IMR-90 (cell line): ENCODE measurements around the gene SYPL1. TPM values are rescaled to one million over a fixed set of nuclear protein-coding genes. Genes with fewer than 3 reads are reported as not detected.

Source experiments
- ATAC-seq: fragments of 200-7000 bp; cut with Tn5 transposase; 2 replicates; pipeline ENCODE4 v1.9.1; 2020; ENCODE audit warnings: low read depth, mild to moderate bottlenecking, moderate library complexity
- BruUV-seq: library from RNA; stranded (reverse); fragments of 400-500 nt; replicated peaks from 2 replicates; lab custom pipeline; 2021; lab: Mats Ljungman, UMichigan
- CTCF ChIA-PET: fragments of 300-600 bp; formaldehyde crosslinking; extraction: SDS; loops from one replicate; lab custom pipeline; 2021; ENCODE audit warnings: antibody characterized with exemption; lab: Yijun Ruan, JAX
- POLR2A ChIA-PET: fragments of 300-600 bp; sonication (Branson Sonifier 250); formaldehyde crosslinking; loops from one replicate; lab custom pipeline; 2022; ENCODE audit warnings: antibody characterized with exemption; ENCODE audit not compliant: unreplicated experiment; lab: Charles Lee
- DNase-seq: peaks from one replicate; pipeline ENCODE4 v3.0.0; 2013
- H2AFZ ChIP-seq: replicated peaks from 2 replicates; pipeline ENCODE3; 2013; ENCODE audit warnings: low read length, mild to moderate bottlenecking; ENCODE audit not compliant: poor library complexity
- H2AK5ac ChIP-seq: 2 replicates; pipeline ENCODE4 v1.6.1; 2013; ENCODE audit warnings: low read depth, low read length, inconsistent platforms
- H2AK9ac ChIP-seq: replicated peaks from 2 replicates; pipeline ENCODE3; 2013; ENCODE audit warnings: mild to moderate bottlenecking, low read depth, low read length, moderate library complexity; ENCODE audit not compliant: poor library complexity
- H2BK120ac ChIP-seq: 2 replicates; pipeline ENCODE4 v1.6.1; 2013; ENCODE audit warnings: low read depth, low read length, inconsistent platforms
- H2BK15ac ChIP-seq: 3 replicates; pipeline ENCODE4 v1.6.1; 2013; ENCODE audit warnings: low read depth, low read length, inconsistent platforms
- H2BK20ac ChIP-seq: 2 replicates; pipeline ENCODE4 v1.6.1; 2013; ENCODE audit warnings: low read depth, mild to moderate bottlenecking, inconsistent platforms, low read length, moderate library complexity
- H2BK5ac ChIP-seq: 2 replicates; pipeline ENCODE4 v1.6.1; 2013; ENCODE audit warnings: mild to moderate bottlenecking, low read depth, low read length, inconsistent platforms; ENCODE audit not compliant: poor library complexity, severe bottlenecking
- H3K14ac ChIP-seq: replicated peaks from 2 replicates; pipeline ENCODE4 v1.6.1; 2013; ENCODE audit warnings: low read depth, low read length, inconsistent platforms
- H3K18ac ChIP-seq: 2 replicates; pipeline ENCODE4 v1.6.1; 2013; ENCODE audit warnings: low read depth, low read length, control low read depth
- H3K23ac ChIP-seq: 2 replicates; pipeline ENCODE4 v1.6.1; 2013; ENCODE audit warnings: low read depth, low read length, inconsistent platforms
- H3K27ac ChIP-seq: 2 replicates; pipeline ENCODE4 v1.5.1; 2013; ENCODE audit warnings: mild to moderate bottlenecking, control low read depth, low read length; ENCODE audit not compliant: insufficient read depth
- H3K27me3 ChIP-seq: 2 replicates; pipeline ENCODE4 v1.6.1; 2013; ENCODE audit warnings: low read length; ENCODE audit not compliant: control insufficient read depth, insufficient read depth
- H3K36me3 ChIP-seq: 2 replicates; pipeline ENCODE4 v1.6.1; 2013; ENCODE audit warnings: low read length, mixed read lengths; ENCODE audit not compliant: control insufficient read depth, insufficient read depth
- H3K4ac ChIP-seq: 2 replicates; pipeline ENCODE4 v1.6.1; 2013; ENCODE audit warnings: low read depth, low read length, inconsistent platforms
- H3K4me1 ChIP-seq: 2 replicates; pipeline ENCODE4 v1.6.1; 2013; ENCODE audit warnings: low read length, mixed read lengths; ENCODE audit not compliant: control insufficient read depth, insufficient read depth
- H3K4me2 ChIP-seq: 2 replicates; pipeline ENCODE4 v1.6.1; 2013; ENCODE audit warnings: low read depth, mild to moderate bottlenecking, control low read depth, low read length, moderate library complexity
- H3K4me3 ChIP-seq: 2 replicates; pipeline ENCODE4 v1.5.1; 2013; ENCODE audit warnings: low read depth, mild to moderate bottlenecking, control low read depth, low read length, moderate library complexity; ENCODE audit not compliant: insufficient read depth
- H3K56ac ChIP-seq: 2 replicates; pipeline ENCODE4 v1.6.1; 2013; ENCODE audit warnings: low read length, inconsistent platforms; ENCODE audit not compliant: insufficient read depth; ENCODE audit errors: extremely low read depth
- H3K79me1 ChIP-seq, 2 experiments: 2 replicates each; pipeline ENCODE4 v1.6.1; 2013; ENCODE audit warnings: low read length in 2 of 2, inconsistent platforms in 1 of 2, low read depth in 1 of 2
- H3K9ac ChIP-seq: 2 replicates; pipeline ENCODE4 v1.6.1; 2013; ENCODE audit warnings: low read depth, low read length, control low read depth
- H3K9me1 ChIP-seq: 2 replicates; pipeline ENCODE4 v1.6.1; 2013; ENCODE audit warnings: low read length, inconsistent platforms; ENCODE audit not compliant: insufficient read depth
- H3K9me3 ChIP-seq: 2 replicates; pipeline ENCODE4 v1.6.1; 2013; ENCODE audit warnings: low read length; ENCODE audit not compliant: control insufficient read depth, insufficient read depth
- H4K20me1 ChIP-seq: 2 replicates; pipeline ENCODE4 v1.6.1; 2013; ENCODE audit warnings: low read length, inconsistent platforms; ENCODE audit not compliant: insufficient read depth
- H4K5ac ChIP-seq: 2 replicates; pipeline ENCODE4 v1.6.1; 2013; ENCODE audit warnings: mild to moderate bottlenecking, low read depth, low read length, control low read depth
- H4K8ac ChIP-seq, 2 experiments: 2 replicates each; pipeline ENCODE4 v1.6.1; 2013; ENCODE audit warnings: low read depth in 2 of 2, low read length in 2 of 2, control low read depth in 1 of 2, inconsistent platforms in 1 of 2
- H4K91ac ChIP-seq: 2 replicates; pipeline ENCODE4 v1.6.1; 2013; ENCODE audit warnings: low read depth, low read length, inconsistent platforms; ENCODE audit not compliant: insufficient read depth
- CEBPB ChIP-seq: IDR thresholded peaks from 2 replicates; pipeline ENCODE4 v1.6.1; 2012; ENCODE audit warnings: low read depth, low read length, improper control_type of control experiment
- MAFK ChIP-seq: IDR thresholded peaks from 2 replicates; pipeline ENCODE4 v1.6.1; 2012; ENCODE audit warnings: low read depth, low read length, improper control_type of control experiment
- RAD21 ChIP-seq: IDR thresholded peaks from 2 replicates; pipeline ENCODE4 v1.6.1; 2012; ENCODE audit warnings: low read length, improper control_type of control experiment
- RFX5 ChIP-seq: IDR thresholded peaks from 2 replicates; pipeline ENCODE4 v1.8.0; 2012; ENCODE audit warnings: low read depth, mild to moderate bottlenecking, low read length, moderate library complexity
- SMC3 ChIP-seq: fragments of 150-350 bp; IDR thresholded peaks from 2 replicates; pipeline ENCODE4 v1.6.1; 2016; ENCODE audit warnings: low read depth, mild to moderate bottlenecking, antibody characterized with exemption, low read length, moderate library complexity
- WGBS, 2 experiments: methylation state at CpG; one replicate each; pipeline versions ENCODE4 v1.1.5 to v1.1.7; 2013; ENCODE audit warnings: missing lambda C conversion rate in 2 of 2; ENCODE audit not compliant: insufficient read length in 1 of 2; ENCODE audit errors: extremely low coverage in 2 of 2; 5-methylcytosine and 5-hydroxymethylcytosine counted together
- dilution Hi-C: fragments of 300-500 bp; cut with HindIII; formaldehyde crosslinking; loops from one replicate; pipeline ENCODE4 v1.14.3; 2018; ENCODE audit warnings: low sequenced_read_pairs; ENCODE audit not compliant: unreplicated experiment
- in situ Hi-C: fragments of 300-500 bp; cut with MboI; formaldehyde crosslinking; loops from 3 replicates; pipeline ENCODE4 v1.14.3; 2019; ENCODE audit warnings: low sequenced_read_pairs, inconsistent platforms, mixed read lengths
- intact Hi-C: fragments of 100-400 bp; cut with micrococcal nuclease; formaldehyde crosslinking; loops from 2 replicates; pipeline ENCODE4 v1.10.0; 2022
- polyA plus RNA-seq, 3 experiments: library from polyadenylated mRNA; depleted of rRNA; stranded (reverse); fragments of >200 nt; gene quantifications; 2 replicates each; pipeline ENCODE4 v1.2.3, GENCODE V29; 2012; ENCODE audit warnings: low replicate concordance in 1 of 3
- total RNA-seq: library from RNA; depleted of rRNA; stranded (reverse); fragments of >200 nt; gene quantifications from 2 replicates; pipeline ENCODE4 v1.2.3, GENCODE V29; 2012
- TF ChIP-seq, protein P1 (sequence below): fragments of 150-350 bp; IDR thresholded peaks from 2 replicates; pipeline ENCODE4 v1.6.1; 2017; ENCODE audit warnings: mild to moderate bottlenecking, antibody characterized with exemption, low read length, low read depth

The SYPL1 gene
- total and polyA plus RNA-seq, 2 of the 4 experiments (the other 2 are of a cell fraction): 19.0 to 45.0 TPM

DNA sequence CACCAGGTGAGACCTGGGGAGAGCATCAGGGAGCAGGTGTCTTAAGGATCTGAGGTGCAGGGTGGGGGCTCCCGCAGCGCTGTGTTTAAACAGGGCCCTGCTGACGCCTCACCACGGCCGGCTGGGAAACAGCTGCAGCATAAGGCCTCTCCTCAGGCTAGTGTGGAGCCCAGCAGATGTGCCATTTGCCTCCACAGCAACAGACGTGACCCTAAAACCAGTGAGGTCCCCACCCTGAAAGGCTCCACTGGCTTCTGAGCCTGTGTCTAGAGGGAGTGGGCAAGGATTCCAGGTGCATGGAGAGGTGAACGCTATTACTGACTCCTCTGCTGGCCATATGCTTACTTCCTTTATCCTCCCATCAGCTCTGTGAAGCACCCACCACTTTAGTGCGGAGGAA is 47.8 kb downstream of the SYPL1 start:
- dilution Hi-C loops (no loop called here), intact Hi-C loops (no loop called here), in situ Hi-C loops (no loop called here)
- no peak overlapping the region for H3K18ac ChIP-seq
- ChIA-PET POLR2A (no interaction called here), CTCF (no interaction called here)
- BruUV-seq: no TSS peak
- no peak overlapping the region for H4K8ac ChIP-seq
- H3K4me2 ChIP-seq: no peak overlapping the region
- H3K9me3 ChIP-seq: no peaks in the 10 kb centered on the region
- H3K79me1 ChIP-seq: no peaks in the 10 kb centered on the region
- peak overlapping the region; percentile 87 for H2AFZ ChIP-seq
- ATAC-seq (no peak), DNase-seq (no peak)
- no peak overlapping the region for H4K5ac ChIP-seq
- peaks cover 8% of the 10 kb centered on the region for H3K9me1 ChIP-seq
- no peak overlapping the region for H2BK15ac ChIP-seq
- no peak overlapping the region for H3K23ac ChIP-seq
- H3K4me1 ChIP-seq: peaks cover 7% of the 10 kb centered on the region; the same call in 1 of the 2 replicates
- H3K27me3 ChIP-seq: no peaks in the 10 kb centered on the region
- H3K14ac ChIP-seq: no peak overlapping the region
- H2BK20ac ChIP-seq: peak overlapping the region; percentile 45; the same call in 1 of the 2 replicates
- no peak for TF ChIP-seq CEBPB
- no peak for TF ChIP-seq MAFK
- no peak for TF ChIP-seq RFX5
- TF ChIP-seq SMC3: no peak
- TF ChIP-seq, protein P1, sequence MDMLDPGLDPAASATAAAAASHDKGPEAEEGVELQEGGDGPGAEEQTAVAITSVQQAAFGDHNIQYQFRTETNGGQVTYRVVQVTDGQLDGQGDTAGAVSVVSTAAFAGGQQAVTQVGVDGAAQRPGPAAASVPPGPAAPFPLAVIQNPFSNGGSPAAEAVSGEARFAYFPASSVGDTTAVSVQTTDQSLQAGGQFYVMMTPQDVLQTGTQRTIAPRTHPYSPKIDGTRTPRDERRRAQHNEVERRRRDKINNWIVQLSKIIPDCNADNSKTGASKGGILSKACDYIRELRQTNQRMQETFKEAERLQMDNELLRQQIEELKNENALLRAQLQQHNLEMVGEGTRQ: no peak
- TF ChIP-seq RAD21: no peak
- H3K27ac ChIP-seq: no peak overlapping the region
- peak overlapping the region; percentile 81 for H2AK9ac ChIP-seq
- H3K9ac ChIP-seq: no peak overlapping the region
- no peaks in the 10 kb centered on the region for H3K36me3 ChIP-seq
- no peak overlapping the region; the same call in 1 of the 2 replicates for H2BK120ac ChIP-seq
- no peak overlapping the region for H4K91ac ChIP-seq
- no peak overlapping the region for H2BK5ac ChIP-seq
- H3K4me3 ChIP-seq: no peak overlapping the region
- no peak overlapping the region for H2AK5ac ChIP-seq
- H3K4ac ChIP-seq: 0 out of 2 replicates have a peak overlapping the region, but pooled peaks have one; percentile 1
- no peak overlapping the region for H3K56ac ChIP-seq
- H4K20me1 ChIP-seq: no peaks in the 10 kb centered on the region
- 89% methylated on average over 5 of the region's 8 CpGs; no CpG with 5 or more reads in 1 of the 2 experiments for WGBS, 2 experiments
